HUES48 (cell line): Measurements from ENCODE around the gene HOXC9.

Experiments
- H3K27ac ChIP-seq: one replicate; pipeline ENCODE4 v1.7.0; 2013; ENCODE audit warnings: low read depth, low read length, inconsistent platforms
- H3K27me3 ChIP-seq: 2 replicates; pipeline ENCODE4 v1.6.1; 2013; ENCODE audit warnings: mild to moderate bottlenecking, low read length; ENCODE audit not compliant: control insufficient read depth, insufficient read depth
- H3K36me3 ChIP-seq: 2 replicates; pipeline ENCODE4 v1.6.1; 2013; ENCODE audit warnings: low read length; ENCODE audit not compliant: control insufficient read depth, insufficient read depth
- H3K4me1 ChIP-seq: 2 replicates; pipeline ENCODE4 v1.6.1; 2013; ENCODE audit warnings: mild to moderate bottlenecking, low read length; ENCODE audit not compliant: control insufficient read depth, insufficient read depth
- H3K4me3 ChIP-seq: 2 replicates; pipeline ENCODE4 v1.5.1; 2013; ENCODE audit warnings: mild to moderate bottlenecking, low read depth, low read length
- H3K9ac ChIP-seq: 2 replicates; pipeline ENCODE4 v1.6.1; 2013; ENCODE audit warnings: mild to moderate bottlenecking, low read depth, low read length, moderate library complexity
- H3K9me3 ChIP-seq: 2 replicates; pipeline ENCODE4 v1.6.1; 2013; ENCODE audit warnings: low read length; ENCODE audit not compliant: control insufficient read depth, insufficient read depth

The HOXC9 gene

GRCh38 chr12:53971129-53971528 is 28.8 kb upstream of the HOXC9 start:
- H3K27me3 ChIP-seq: peaks cover 100% of the 10 kb centered on the region
- H3K4me3 ChIP-seq: no peak overlapping the region
- H3K9ac ChIP-seq: no peak overlapping the region
- H3K4me1 ChIP-seq: no peaks in the 10 kb centered on the region
- no peaks in the 10 kb centered on the region for H3K9me3 ChIP-seq
- H3K27ac ChIP-seq: no peak overlapping the region
- H3K36me3 ChIP-seq: no peaks in the 10 kb centered on the region

- H3K4me3 ChIP-seq: no peak overlapping the region
- H3K36me3 ChIP-seq: no peaks in the 10 kb centered on the region
- no peak overlapping the region for H3K9ac ChIP-seq
- H3K4me1 ChIP-seq: no peaks in the 10 kb centered on the region
- peaks cover 100% of the 10 kb centered on the region for H3K27me3 ChIP-seq
- H3K27ac ChIP-seq: no peak overlapping the region
- no peaks in the 10 kb centered on the region for H3K9me3 ChIP-seq
Measured at GRCh38 chr12:53971686-53972085, 28.3 kb upstream of the HOXC9 start.

GRCh38 chr12:53972152-53972702 is 27.7 kb upstream of the HOXC9 start:
- no peaks in the 10 kb centered on the region for H3K9me3 ChIP-seq
- H3K27ac ChIP-seq: no peak overlapping the region
- H3K9ac ChIP-seq: no peak overlapping the region
- H3K36me3 ChIP-seq: no peaks in the 10 kb centered on the region
- H3K27me3 ChIP-seq: peaks cover 100% of the 10 kb centered on the region
- H3K4me1 ChIP-seq: no peaks in the 10 kb centered on the region
- no peak overlapping the region for H3K4me3 ChIP-seq

- Histone ChIP-seq H3K27ac (no peak within 1 kb of the TSS), H3K27me3 (peaks cover 100% of the 10 kb centered on the region), H3K36me3 (no peaks in the 10 kb centered on the region), H3K9me3 (no peaks in the 10 kb centered on the region), H3K4me1 (no peaks in the 10 kb centered on the region), H3K4me3 (no peak within 1 kb of the TSS), H3K9ac (no peak within 1 kb of the TSS)
Measured at GRCh38 chr12:53972722-53973235, 27.2 kb upstream of the HOXC9 start, which contains the start of gene HOXC11. Gene HOXC11, plus strand, starts transcription at chr12:53973126. Its CDS starts 116 bp downstream, at chr12:53973242.

- H3K9ac ChIP-seq: no peak overlapping the region
Measured at GRCh38 chr12:53973236-53974042, 26.5 kb upstream of the HOXC9 start.

GRCh38 chr12:53974084-53975063 is 25.6 kb upstream of the HOXC9 start, which contains the start of gene HOTAIR:
Gene HOTAIR, minus strand, starts transcription at chr12:53974954.
- Histone ChIP-seq H3K27ac (no peak within 1 kb of the TSS), H3K36me3 (no peaks in the 10 kb centered on the region), H3K9me3 (no peaks in the 10 kb centered on the region), H3K9ac (no peak within 1 kb of the TSS), H3K27me3 (peaks cover 100% of the 10 kb centered on the region), H3K4me1 (no peaks in the 10 kb centered on the region), H3K4me3 (no peak within 1 kb of the TSS)

More at GRCh38 chr12:53973236-53974042, 26.5 kb upstream of the HOXC9 start:
- H3K36me3 ChIP-seq: no peaks in the 10 kb centered on the region
- no peaks in the 10 kb centered on the region for H3K4me1 ChIP-seq
- no peak overlapping the region for H3K27ac ChIP-seq
- peaks cover 100% of the 10 kb centered on the region for H3K27me3 ChIP-seq
- H3K9me3 ChIP-seq: no peaks in the 10 kb centered on the region
- H3K4me3 ChIP-seq: no peak overlapping the region

GRCh38 chr12:53975064-53975471 is 24.9 kb upstream of the HOXC9 start:
- Histone ChIP-seq H3K27me3 (peaks cover 100% of the 10 kb centered on the region), H3K27ac (no peak overlapping the region), H3K36me3 (no peaks in the 10 kb centered on the region), H3K9me3 (no peaks in the 10 kb centered on the region), H3K4me1 (no peaks in the 10 kb centered on the region), H3K4me3 (no peak overlapping the region), H3K9ac (no peak overlapping the region)

- Histone ChIP-seq H3K27ac (no peak overlapping the region), H3K36me3 (no peaks in the 10 kb centered on the region), H3K9me3 (no peaks in the 10 kb centered on the region), H3K9ac (no peak overlapping the region), H3K4me1 (no peaks in the 10 kb centered on the region), H3K27me3 (peaks cover 100% of the 10 kb centered on the region), H3K4me3 (no peak overlapping the region)
Measured at GRCh38 chr12:53975479-53976152, 24.3 kb upstream of the HOXC9 start.

GRCh38 chr12:53976172-53976822 is 23.7 kb upstream of the HOXC9 start:
- Histone ChIP-seq H3K9me3 (no peaks in the 10 kb centered on the region), H3K4me3 (no peak overlapping the region), H3K27me3 (peaks cover 100% of the 10 kb centered on the region), H3K27ac (no peak overlapping the region), H3K9ac (no peak overlapping the region), H3K36me3 (no peaks in the 10 kb centered on the region), H3K4me1 (no peaks in the 10 kb centered on the region)
